Loucy (cell line): ENCODE data around the gene MCAT.

Experiments
- H2AFZ ChIP-seq: fragments of 200-600 bp; sonication (generic); 2 replicates; pipeline ENCODE4 v1.6.0; 2016; ENCODE audit warnings: antibody characterized with exemption, mild to moderate bottlenecking, low read length, moderate library complexity
- H3F3A ChIP-seq: fragments of 200-600 bp; 2 replicates; pipeline ENCODE4 v1.6.0; 2016; ENCODE audit warnings: antibody characterized with exemption, low read depth, mild to moderate bottlenecking
- H3K27me3 ChIP-seq: fragments of 200-600 bp; sonication (generic); 2 replicates; pipeline ENCODE4 v1.6.1; 2014; ENCODE audit warnings: low read length, mild to moderate bottlenecking; ENCODE audit not compliant: insufficient read depth, poor library complexity, severe bottlenecking
- H3K36me3 ChIP-seq: fragments of 200-600 bp; sonication (generic); 2 replicates; pipeline ENCODE4 v1.6.1; 2016; ENCODE audit warnings: low read length; ENCODE audit not compliant: insufficient read depth
- H3K4me1 ChIP-seq: fragments of 200-600 bp; sonication (generic); 2 replicates; pipeline ENCODE4 v1.5.1; 2014; ENCODE audit warnings: low read length, mild to moderate bottlenecking; ENCODE audit not compliant: insufficient read depth, poor library complexity, severe bottlenecking
- H3K4me2 ChIP-seq: fragments of 200-600 bp; sonication (generic); 2 replicates; pipeline ENCODE4 v1.6.0; 2014; ENCODE audit warnings: antibody characterized with exemption, low read length, low read depth, mild to moderate bottlenecking; ENCODE audit not compliant: poor library complexity, severe bottlenecking
- H3K4me3 ChIP-seq: fragments of 200-600 bp; sonication (generic); 2 replicates; pipeline ENCODE4 v1.5.1; 2014; ENCODE audit warnings: low read length, mild to moderate bottlenecking, mixed read lengths; ENCODE audit not compliant: poor library complexity, severe bottlenecking
- H3K79me2 ChIP-seq: fragments of 200-600 bp; sonication (generic); 2 replicates; pipeline ENCODE4 v1.6.1; 2014; ENCODE audit warnings: low read length; ENCODE audit not compliant: insufficient read depth
- H3K9ac ChIP-seq: fragments of 200-600 bp; sonication (generic); 2 replicates; pipeline ENCODE4 v1.6.0; 2014; ENCODE audit warnings: mild to moderate bottlenecking, low read depth, low read length, moderate library complexity; ENCODE audit not compliant: poor library complexity, severe bottlenecking
- H3K9me2 ChIP-seq: fragments of 200-600 bp; sonication (generic); replicated peaks from 2 replicates; pipeline ENCODE4 v1.6.1; 2016; ENCODE audit warnings: low read depth, low read length, mixed read lengths
- H3K9me3 ChIP-seq: fragments of 200-600 bp; sonication (generic); 2 replicates; pipeline ENCODE4 v1.6.1; 2014; ENCODE audit warnings: mild to moderate bottlenecking, antibody characterized with exemption, low read length, low read depth; ENCODE audit not compliant: insufficient read depth
- H4K20me1 ChIP-seq: fragments of 200-600 bp; sonication (generic); 2 replicates; pipeline ENCODE4 v1.6.0; 2014; ENCODE audit warnings: antibody characterized with exemption, low read length, mild to moderate bottlenecking; ENCODE audit not compliant: insufficient read depth, poor library complexity, severe bottlenecking
- CTCF ChIP-seq: fragments of 200-600 bp; sonication (generic); conservative IDR thresholded peaks from 2 replicates; pipeline ENCODE4 v1.5.1; 2014; ENCODE audit warnings: mild to moderate bottlenecking, antibody characterized with exemption, low read length
- EZH2phosphoT487 ChIP-seq: fragments of 200-600 bp; IDR thresholded peaks from 2 replicates; pipeline ENCODE4 v1.6.1; 2018; ENCODE audit warnings: antibody characterized with exemption, mild to moderate bottlenecking, moderate library complexity, borderline replicate concordance

The MCAT gene

GRCh38 chr22:43179146-43179910 is 36.1 kb upstream of the MCAT start:
- H3K4me1 ChIP-seq = peaks cover 14% of the 10 kb centered on the region
- no peaks in the 10 kb centered on the region for H3K9me3 ChIP-seq
- H3F3A ChIP-seq = no peaks in the 10 kb centered on the region
- H3K27me3 ChIP-seq = no peaks in the 10 kb centered on the region
- H3K9me2 ChIP-seq = no peaks in the 10 kb centered on the region
- H3K9ac ChIP-seq = no peak overlapping the region
- peaks cover 3% of the 10 kb centered on the region for H4K20me1 ChIP-seq
- no peak for TF ChIP-seq EZH2phosphoT487
- TF ChIP-seq CTCF = no peak
- no peak overlapping the region for H3K4me2 ChIP-seq
- H3K4me3 ChIP-seq = no peak overlapping the region
- H2AFZ ChIP-seq = no peak overlapping the region
- no peaks in the 10 kb centered on the region; the same call in 1 of the 2 replicates for H3K36me3 ChIP-seq
- peaks cover 8% of the 10 kb centered on the region; the same call in 1 of the 2 replicates for H3K79me2 ChIP-seq

- Histone ChIP-seq H3K27me3 (no peaks in the 10 kb centered on the region), H3K4me2 (no peak overlapping the region), H2AFZ (no peak overlapping the region)
Observed at GRCh38 chr22:43177479-43177878, 34.3 kb upstream of the MCAT start.

GRCh38 chr22:43176090-43176489 is 32.9 kb upstream of the MCAT start:
- Histone ChIP-seq H3K36me3 (no peaks in the 10 kb centered on the region; the same call in 1 of the 2 replicates), H3K79me2 (no peaks in the 10 kb centered on the region), H3K4me3 (no peak overlapping the region), H3K27me3 (no peaks in the 10 kb centered on the region), H4K20me1 (no peaks in the 10 kb centered on the region), H3F3A (no peaks in the 10 kb centered on the region), H3K9me2 (no peaks in the 10 kb centered on the region), H3K9ac (no peak overlapping the region), H3K4me2 (no peak overlapping the region), H2AFZ (no peak overlapping the region), H3K4me1 (peaks cover 12% of the 10 kb centered on the region), H3K9me3 (no peaks in the 10 kb centered on the region)
- TF ChIP-seq EZH2phosphoT487 (no peak), CTCF (no peak)

More at GRCh38 chr22:43177479-43177878, 34.3 kb upstream of the MCAT start:
- H3K36me3 ChIP-seq = no peaks in the 10 kb centered on the region; the same call in 1 of the 2 replicates
- H3K9me2 ChIP-seq = no peaks in the 10 kb centered on the region
- TF ChIP-seq CTCF (no peak), EZH2phosphoT487 (no peak)
- H3K4me1 ChIP-seq = no peaks in the 10 kb centered on the region
- no peaks in the 10 kb centered on the region for H3K79me2 ChIP-seq
- no peaks in the 10 kb centered on the region for H3K9me3 ChIP-seq
- no peak overlapping the region for H3K9ac ChIP-seq
- no peaks in the 10 kb centered on the region for H3F3A ChIP-seq
- no peaks in the 10 kb centered on the region for H4K20me1 ChIP-seq
- no peak overlapping the region for H3K4me3 ChIP-seq
